NCI-H2227 (cell line): ENCODE measurements around the gene CDH3.

ENCODE experiments used
- DNase-seq: peaks from one replicate; lab custom pipeline; 2025; ENCODE audit not compliant: unreplicated experiment; lab: John Stamatoyannopoulos, UW

The CDH3 gene

GRCh38 chr16:68734782-68735181 is 89.7 kb downstream of the CDH3 start:
- DNase-seq = no peak

GRCh38 chr16:68736561-68736960 is 91.5 kb downstream of the CDH3 start:
- no peak for DNase-seq

GRCh38 chr16:68737046-68737729 is 92.1 kb downstream of the CDH3 start, which contains the start of gene CDH1:
Gene CDH1 (plus strand): TSS chr16:68737292. CDS start chr16:68737416, 124 bp downstream.
- peak; percentile 5 for DNase-seq

- no peak for DNase-seq
Observed at GRCh38 chr16:68737730-68738629, 92.9 kb downstream of the CDH3 start.

GRCh38 chr16:68739964-68740627 is 95.0 kb downstream of the CDH3 start:
- no peak for DNase-seq

GRCh38 chr16:68740628-68741346 is 95.7 kb downstream of the CDH3 start:
- DNase-seq = no peak

- no peak for DNase-seq
Observed at GRCh38 chr16:68743664-68744063, 98.6 kb downstream of the CDH3 start.

- no peak for DNase-seq
Observed at GRCh38 chr16:68744744-68745280, 99.7 kb downstream of the CDH3 start.

GRCh38 chr16:68746951-68747350 is 101.8 kb downstream of the CDH3 start:
- DNase-seq = no peak

- DNase-seq = no peak
Observed at GRCh38 chr16:68749432-68749831, 104.3 kb downstream of the CDH3 start.
